Mesendoderm (in vitro differentiated cells): ENCODE data around the gene PRKAR1B.

Source experiments
- DNase-seq: peaks from one replicate; pipeline ENCODE4 v3.0.0; 2013
- H2AK5ac ChIP-seq: 2 replicates; pipeline ENCODE4 v1.6.1; 2013; ENCODE audit warnings: low read length, inconsistent platforms
- H2BK120ac ChIP-seq: 2 replicates; pipeline ENCODE4 v1.6.1; 2013; ENCODE audit warnings: low read depth, mild to moderate bottlenecking, low read length, moderate library complexity, mixed read lengths
- H2BK15ac ChIP-seq: replicated peaks from 2 replicates; pipeline ENCODE4 v1.6.1; 2013; ENCODE audit warnings: low read depth, mild to moderate bottlenecking, moderate library complexity
- H2BK5ac ChIP-seq: 2 replicates; pipeline ENCODE4 v1.6.1; 2013; ENCODE audit warnings: low read length, inconsistent platforms
- H3K18ac ChIP-seq: 2 replicates; pipeline ENCODE4 v1.6.1; 2013; ENCODE audit warnings: mild to moderate bottlenecking, low read length, mixed read lengths
- H3K23ac ChIP-seq: one replicate; pipeline ENCODE4 v1.6.1; 2013; ENCODE audit warnings: low read length
- H3K27ac ChIP-seq: 2 replicates; pipeline ENCODE4 v1.5.1; 2013; ENCODE audit warnings: low read depth, mild to moderate bottlenecking, inconsistent platforms, low read length, moderate library complexity
- H3K27me3 ChIP-seq: 2 replicates; pipeline ENCODE4 v1.6.1; 2013; ENCODE audit warnings: low read length, control low read depth, mild to moderate bottlenecking, inconsistent platforms; ENCODE audit not compliant: insufficient read depth, poor library complexity
- H3K36me3 ChIP-seq: 2 replicates; pipeline ENCODE4 v1.6.1; 2013; ENCODE audit warnings: low read length, inconsistent platforms; ENCODE audit not compliant: control insufficient read depth, insufficient read depth
- H3K4ac ChIP-seq: one replicate; pipeline ENCODE4 v1.6.1; 2013; ENCODE audit warnings: low read depth, mild to moderate bottlenecking, low read length, moderate library complexity
- H3K4me1 ChIP-seq: 2 replicates; pipeline ENCODE4 v1.6.1; 2013; ENCODE audit warnings: low read depth, low read length, inconsistent platforms; ENCODE audit not compliant: control insufficient read depth
- H3K4me2 ChIP-seq: 2 replicates; pipeline ENCODE4 v1.6.1; 2013; ENCODE audit warnings: low read length
- H3K4me3 ChIP-seq: 2 replicates; pipeline ENCODE4 v1.5.1; 2013; ENCODE audit warnings: mild to moderate bottlenecking, low read length
- H3K56ac ChIP-seq: one replicate; pipeline ENCODE4 v1.6.1; 2013; ENCODE audit warnings: low read length
- H3K79me1 ChIP-seq: 2 replicates; pipeline ENCODE4 v1.6.1; 2013; ENCODE audit warnings: low read length, inconsistent platforms
- H3K79me2 ChIP-seq: 2 replicates; pipeline ENCODE4 v1.6.1; 2013; ENCODE audit warnings: mild to moderate bottlenecking, low read length; ENCODE audit not compliant: control insufficient read depth, insufficient read depth
- H3K9ac ChIP-seq: 2 replicates; pipeline ENCODE4 v1.6.1; 2013; ENCODE audit warnings: low read length, inconsistent platforms
- H4K5ac ChIP-seq: one replicate; pipeline ENCODE4 v1.6.1; 2013; ENCODE audit warnings: low read length
- H4K8ac ChIP-seq: one replicate; pipeline ENCODE4 v1.6.1; 2013; ENCODE audit warnings: low read depth, mild to moderate bottlenecking, control low read depth, low read length, moderate library complexity
- WGBS: extraction: QIAGEN DNeasy Blood & Tissue Kit; methylation state at CpG from one replicate; pipeline ENCODE4 v1.1.7; 2013; ENCODE audit warnings: low lambda C conversion rate, missing lambda C conversion rate; ENCODE audit not compliant: insufficient coverage; ENCODE audit errors: extremely low coverage; 5-methylcytosine and 5-hydroxymethylcytosine counted together

Gene PRKAR1B

DNA sequence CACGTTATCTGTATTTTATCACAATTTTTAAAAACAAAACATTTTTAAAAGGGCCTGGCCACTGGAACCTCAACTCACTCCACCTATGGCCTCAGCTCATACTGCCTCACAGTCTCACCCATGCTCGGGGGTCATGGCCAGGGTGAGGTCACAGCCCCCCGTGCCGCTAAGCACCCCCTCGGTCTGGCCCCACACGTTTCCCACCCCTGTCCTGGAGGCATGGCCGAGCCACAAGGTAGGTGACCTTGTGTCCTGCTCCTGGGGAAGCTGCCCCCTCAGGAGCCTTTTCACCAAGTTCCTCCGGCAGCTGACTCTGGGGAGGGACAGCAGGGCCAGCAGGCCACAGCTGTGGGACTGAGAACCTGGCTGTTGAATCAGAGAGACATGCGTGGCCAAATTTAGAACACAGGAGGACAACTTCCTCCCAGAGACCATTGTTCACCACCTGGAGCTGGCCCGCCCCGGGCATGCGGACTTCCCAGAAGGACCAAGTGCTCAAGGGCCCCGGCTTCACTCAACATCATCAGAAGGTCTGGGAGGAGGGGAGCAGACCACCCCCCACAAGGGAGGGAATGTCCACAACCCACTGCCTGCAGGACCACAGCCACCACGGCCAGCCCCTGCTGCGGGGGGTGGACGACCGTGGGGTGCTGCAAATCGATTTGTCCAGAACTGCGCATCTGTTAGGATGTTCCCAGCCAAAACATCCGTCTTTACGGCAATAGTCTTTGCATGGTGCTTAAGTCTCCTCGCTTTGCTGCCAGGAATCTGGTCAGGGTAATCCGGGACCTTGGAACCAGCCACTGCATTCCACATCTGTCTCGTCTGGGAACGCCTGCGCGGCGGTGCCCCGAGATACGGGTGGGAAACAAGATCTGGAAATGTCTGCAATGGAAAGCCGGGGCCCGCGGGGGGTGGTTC lies 158.8 kb downstream of the PRKAR1B start:
- H3K79me2 ChIP-seq = no peaks in the 10 kb centered on the region
- H3K79me1 ChIP-seq = no peaks in the 10 kb centered on the region
- no peak overlapping the region for H3K4ac ChIP-seq
- H3K4me3 ChIP-seq = no peak overlapping the region
- no peaks in the 10 kb centered on the region for H3K4me1 ChIP-seq
- H3K56ac ChIP-seq = no peak overlapping the region
- no peak overlapping the region for H4K8ac ChIP-seq
- H3K27me3 ChIP-seq = no peaks in the 10 kb centered on the region
- no peak overlapping the region for H3K18ac ChIP-seq
- no peak overlapping the region for H3K27ac ChIP-seq
- no peak overlapping the region for H3K4me2 ChIP-seq
- no peak overlapping the region for H2AK5ac ChIP-seq
- no peak overlapping the region for H3K9ac ChIP-seq
- WGBS = no CpG with 5 or more reads among the region's 33 CpGs
- no peak for DNase-seq
- no peak overlapping the region for H2BK120ac ChIP-seq
- no peaks in the 10 kb centered on the region for H3K36me3 ChIP-seq
- H4K5ac ChIP-seq = no peak overlapping the region
- H2BK5ac ChIP-seq = no peak overlapping the region
- no peak overlapping the region for H2BK15ac ChIP-seq
- no peak overlapping the region for H3K23ac ChIP-seq

GRCh38 chr7:567305-567883 lies 159.7 kb downstream of the PRKAR1B start:
- no peak overlapping the region for H3K9ac ChIP-seq
- no peak for DNase-seq
- no CpG with 5 or more reads among the region's 3 CpGs for WGBS

GRCh38 chr7:566100-566499 lies 161.0 kb downstream of the PRKAR1B start:
- H3K4me2 ChIP-seq = no peak overlapping the region
- H3K23ac ChIP-seq = no peak overlapping the region
- no peak overlapping the region for H4K8ac ChIP-seq
- no peak overlapping the region for H2AK5ac ChIP-seq
- H3K36me3 ChIP-seq = no peaks in the 10 kb centered on the region
- H3K27me3 ChIP-seq = no peaks in the 10 kb centered on the region
- H3K4me3 ChIP-seq = no peak overlapping the region
- H3K56ac ChIP-seq = no peak overlapping the region
- no peak overlapping the region for H2BK120ac ChIP-seq
- no peaks in the 10 kb centered on the region for H3K79me1 ChIP-seq
- no peaks in the 10 kb centered on the region for H3K79me2 ChIP-seq
- H3K9ac ChIP-seq = no peak overlapping the region
- H3K27ac ChIP-seq = no peak overlapping the region
- H2BK5ac ChIP-seq = no peak overlapping the region
- H3K4me1 ChIP-seq = no peaks in the 10 kb centered on the region
- no peak for DNase-seq
- H2BK15ac ChIP-seq = no peak overlapping the region
- H3K18ac ChIP-seq = no peak overlapping the region
- no CpG with 5 or more reads among the region's 1 CpG for WGBS
- H3K4ac ChIP-seq = no peak overlapping the region
- no peak overlapping the region for H4K5ac ChIP-seq

More at GRCh38 chr7:567305-567883, 159.7 kb downstream of the PRKAR1B start:
- Histone ChIP-seq H3K27ac (no peak overlapping the region), H3K23ac (no peak overlapping the region), H2BK120ac (no peak overlapping the region), H3K27me3 (no peaks in the 10 kb centered on the region), H3K79me2 (no peaks in the 10 kb centered on the region), H3K79me1 (no peaks in the 10 kb centered on the region), H3K56ac (no peak overlapping the region), H3K4me1 (no peaks in the 10 kb centered on the region), H3K18ac (no peak overlapping the region), H2BK5ac (no peak overlapping the region), H4K8ac (no peak overlapping the region), H2AK5ac (no peak overlapping the region), H2BK15ac (no peak overlapping the region), H3K4me2 (no peak overlapping the region), H3K4me3 (no peak overlapping the region), H3K4ac (no peak overlapping the region), H3K36me3 (no peaks in the 10 kb centered on the region), H4K5ac (no peak overlapping the region)

- Histone ChIP-seq H3K4me1 (no peaks in the 10 kb centered on the region), H2AK5ac (no peak overlapping the region), H2BK15ac (no peak overlapping the region), H3K79me2 (no peaks in the 10 kb centered on the region), H4K5ac (no peak overlapping the region), H3K56ac (no peak overlapping the region), H3K27me3 (no peaks in the 10 kb centered on the region), H3K9ac (no peak overlapping the region), H2BK120ac (no peak overlapping the region), H2BK5ac (no peak overlapping the region), H3K27ac (no peak overlapping the region), H3K18ac (no peak overlapping the region), H3K23ac (no peak overlapping the region), H3K79me1 (no peaks in the 10 kb centered on the region), H3K4me3 (no peak overlapping the region), H4K8ac (no peak overlapping the region), H3K4ac (no peak overlapping the region), H3K36me3 (no peaks in the 10 kb centered on the region), H3K4me2 (no peak overlapping the region)
- WGBS = no CpG with 5 or more reads among the region's 26 CpGs
- DNase-seq = no peak
These were observed 162.8 kb downstream of the PRKAR1B start for GRCh38 chr7:564176-564865.

DNA sequence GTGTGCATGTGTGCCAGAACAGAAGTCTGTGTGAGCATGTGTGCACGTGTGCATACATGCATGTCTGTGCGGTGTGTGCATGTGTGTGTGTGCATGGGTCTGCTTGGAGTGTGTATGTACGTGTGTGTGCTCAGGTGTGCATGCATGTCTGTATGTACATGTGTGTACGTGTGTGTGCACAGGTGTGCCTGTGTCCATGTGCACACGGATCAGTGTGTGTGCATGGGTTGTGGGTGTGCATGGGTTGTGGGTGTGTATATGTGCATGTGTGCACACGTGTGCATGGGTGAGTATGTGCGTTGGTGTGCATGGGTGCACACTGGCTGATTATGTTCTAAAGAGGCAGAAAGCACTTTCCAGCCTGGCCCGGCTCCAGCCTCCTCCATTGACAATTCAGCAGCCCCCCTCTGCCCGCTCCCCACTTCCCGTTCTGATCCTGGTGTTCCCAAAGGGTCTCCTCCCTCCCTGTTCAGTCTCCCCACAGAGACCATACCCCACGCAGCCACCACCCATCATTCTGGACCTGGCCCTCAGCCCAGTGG lies 163.4 kb downstream of the PRKAR1B start:
- no peak overlapping the region for H3K4me2 ChIP-seq
- DNase-seq = no peak
- no CpG with 5 or more reads among the region's 11 CpGs for WGBS
- H3K27me3 ChIP-seq = no peaks in the 10 kb centered on the region
- H3K18ac ChIP-seq = no peak overlapping the region
- H4K8ac ChIP-seq = no peak overlapping the region
- no peaks in the 10 kb centered on the region for H3K36me3 ChIP-seq
- H3K27ac ChIP-seq = no peak overlapping the region
- no peaks in the 10 kb centered on the region for H3K79me1 ChIP-seq
- H3K4me1 ChIP-seq = no peaks in the 10 kb centered on the region
- H3K79me2 ChIP-seq = no peaks in the 10 kb centered on the region
- no peak overlapping the region for H3K9ac ChIP-seq
- H3K56ac ChIP-seq = no peak overlapping the region
- no peak overlapping the region for H2AK5ac ChIP-seq
- H2BK5ac ChIP-seq = no peak overlapping the region
- no peak overlapping the region for H3K23ac ChIP-seq
- no peak overlapping the region for H2BK15ac ChIP-seq
- no peak overlapping the region for H3K4me3 ChIP-seq
- no peak overlapping the region for H3K4ac ChIP-seq
- no peak overlapping the region for H2BK120ac ChIP-seq
- no peak overlapping the region for H4K5ac ChIP-seq
